Fibroblast of lung (primary cell): ENCODE measurements around the gene SMPD2.
A peak's percentile ranks its signal among the peaks of the same experiment; 100 is the strongest.

Source experiments
- EZH2 ChIP-seq: IDR thresholded peaks from 2 replicates; pipeline ENCODE4 v1.5.1; 2012; ENCODE audit warnings: low read length, control low read depth, mild to moderate bottlenecking; ENCODE audit errors: missing control alignments
- TF ChIP-seq, protein P1 (sequence below), 2 donors: IDR thresholded peaks in 1 of 2; conservative IDR thresholded peaks in 1 of 2; 1 replicate in 1 of 2; 2 replicates in 1 of 2; pipeline ENCODE4 v1.5.1; 2011 to 2012; ENCODE audit warnings: low read length in 2 of 2, control low read depth in 1 of 2, inconsistent platforms in 1 of 2, low read depth in 1 of 2, mild to moderate bottlenecking in 1 of 2

DNA sequence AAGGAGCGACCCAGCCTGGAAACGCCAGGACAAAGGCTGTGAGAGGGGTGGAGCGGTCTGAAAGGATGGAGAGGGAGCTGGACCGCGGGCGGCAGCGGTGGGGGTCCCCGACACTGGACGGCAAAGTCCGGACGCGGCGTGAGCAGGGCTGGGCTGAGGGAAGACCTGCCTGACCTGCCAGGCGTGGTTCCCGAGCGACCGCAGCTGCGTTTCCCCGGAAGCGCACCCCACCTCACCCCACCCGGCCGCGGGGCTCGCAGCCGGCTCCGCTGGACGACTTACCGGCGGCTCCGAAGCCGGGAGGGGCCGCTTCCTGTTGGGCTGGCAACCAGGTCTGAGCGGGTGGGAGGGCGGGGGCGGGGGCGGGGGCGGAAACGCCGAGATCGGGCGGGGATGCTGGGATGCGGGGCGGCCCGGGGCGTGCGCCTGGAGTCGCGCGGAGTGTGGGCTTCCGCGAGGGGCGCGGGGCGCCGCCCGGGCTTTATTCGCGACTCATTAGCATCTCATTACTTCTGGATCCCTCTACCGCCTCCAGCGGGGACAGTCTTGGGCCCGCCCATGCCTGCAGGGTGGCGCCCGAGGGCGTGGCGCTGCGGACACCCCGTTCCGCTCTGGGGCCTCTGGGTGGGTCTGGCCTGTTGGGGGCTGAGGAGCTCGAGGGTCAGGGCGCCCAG lies 15.1 kb downstream of the SMPD2 start, which contains the start of gene MICAL1:
- TF ChIP-seq, protein P1, sequence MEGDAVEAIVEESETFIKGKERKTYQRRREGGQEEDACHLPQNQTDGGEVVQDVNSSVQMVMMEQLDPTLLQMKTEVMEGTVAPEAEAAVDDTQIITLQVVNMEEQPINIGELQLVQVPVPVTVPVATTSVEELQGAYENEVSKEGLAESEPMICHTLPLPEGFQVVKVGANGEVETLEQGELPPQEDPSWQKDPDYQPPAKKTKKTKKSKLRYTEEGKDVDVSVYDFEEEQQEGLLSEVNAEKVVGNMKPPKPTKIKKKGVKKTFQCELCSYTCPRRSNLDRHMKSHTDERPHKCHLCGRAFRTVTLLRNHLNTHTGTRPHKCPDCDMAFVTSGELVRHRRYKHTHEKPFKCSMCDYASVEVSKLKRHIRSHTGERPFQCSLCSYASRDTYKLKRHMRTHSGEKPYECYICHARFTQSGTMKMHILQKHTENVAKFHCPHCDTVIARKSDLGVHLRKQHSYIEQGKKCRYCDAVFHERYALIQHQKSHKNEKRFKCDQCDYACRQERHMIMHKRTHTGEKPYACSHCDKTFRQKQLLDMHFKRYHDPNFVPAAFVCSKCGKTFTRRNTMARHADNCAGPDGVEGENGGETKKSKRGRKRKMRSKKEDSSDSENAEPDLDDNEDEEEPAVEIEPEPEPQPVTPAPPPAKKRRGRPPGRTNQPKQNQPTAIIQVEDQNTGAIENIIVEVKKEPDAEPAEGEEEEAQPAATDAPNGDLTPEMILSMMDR (conservative IDR thresholded peaks at IDR 0.05 in 1 of 2, IDR thresholded peaks at IDR 0.05 in 1 of 2; ENCODE audit: low read depth in 1 of 2, low read length in 2 of 2), result peak in 1 of 2 donors; percentile 27
- TF ChIP-seq EZH2, result no peak
